Activated CD4-positive, alpha-beta T cell treated with anti-CD3 and anti-CD28 coated beads, Interleukin-2, amount 50 U/mL, for 4 hours (primary cell): ENCODE measurements around the gene SLC4A1AP.
A peak's percentile ranks its signal among the peaks of the same experiment; 100 is the strongest.
"Not testable (repeated sequence)": the region's sequence is repeated elsewhere in the genome, so short reads cannot be mapped to it uniquely, and the experiment has no call there.

ENCODE experiments used
- DNase-seq, 2 experiments: peaks; one replicate each; pipeline ENCODE4 v3.0.0-alpha.2; 2020

The SLC4A1AP gene

DNA sequence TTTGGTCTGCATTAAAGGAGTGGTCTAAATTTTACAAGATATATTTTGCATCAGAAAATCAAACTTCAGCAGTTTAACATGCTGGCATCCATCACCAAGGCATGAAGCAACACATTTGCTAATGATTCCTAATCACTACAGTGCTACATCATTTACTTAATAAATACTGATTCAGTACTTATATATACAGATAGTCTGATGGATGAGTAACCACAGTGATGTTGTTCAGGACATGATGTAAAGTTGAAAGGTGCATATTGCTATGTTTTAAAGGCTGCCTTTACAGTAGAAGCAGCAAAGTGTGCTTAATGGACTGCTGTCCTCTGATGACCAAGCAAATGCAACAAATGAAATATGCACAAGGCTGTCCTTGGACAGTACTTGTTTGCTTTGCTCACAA, 11.3 kb upstream of the SLC4A1AP start:
- no peak for DNase-seq

- DNase-seq: no peak
These were observed 10.9 kb upstream of the SLC4A1AP start for GRCh38 chr2:27652790-27653189.

- DNase-seq: no peak
These were observed 10.3 kb upstream of the SLC4A1AP start for GRCh38 chr2:27653397-27653796.

GRCh38 chr2:27655155-27655951, 8.3 kb upstream of the SLC4A1AP start:
- DNase-seq: no peak

DNA sequence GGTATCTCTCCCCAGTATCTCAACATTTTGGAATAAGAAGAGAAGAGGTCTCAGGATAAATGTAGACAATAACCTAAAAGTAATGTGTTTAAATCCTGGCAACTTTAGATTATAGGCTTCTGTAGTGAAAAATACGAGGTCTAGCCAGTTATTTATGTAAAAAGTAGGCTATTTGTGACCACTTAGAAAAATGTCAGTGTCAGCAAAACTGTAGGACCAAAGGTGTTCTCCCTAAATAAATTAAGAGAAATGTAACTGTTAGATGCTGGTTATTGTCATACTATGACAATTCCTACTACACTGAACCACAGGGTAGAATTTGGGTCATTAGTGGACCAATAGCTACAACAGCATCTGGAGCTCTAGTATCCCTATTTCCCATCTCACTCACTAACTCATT, 2.3 kb upstream of the SLC4A1AP start:
- no peak for DNase-seq

GRCh38 chr2:27664154-27664574, 475 bp downstream of the SLC4A1AP start:
- DNase-seq: no peak

DNA sequence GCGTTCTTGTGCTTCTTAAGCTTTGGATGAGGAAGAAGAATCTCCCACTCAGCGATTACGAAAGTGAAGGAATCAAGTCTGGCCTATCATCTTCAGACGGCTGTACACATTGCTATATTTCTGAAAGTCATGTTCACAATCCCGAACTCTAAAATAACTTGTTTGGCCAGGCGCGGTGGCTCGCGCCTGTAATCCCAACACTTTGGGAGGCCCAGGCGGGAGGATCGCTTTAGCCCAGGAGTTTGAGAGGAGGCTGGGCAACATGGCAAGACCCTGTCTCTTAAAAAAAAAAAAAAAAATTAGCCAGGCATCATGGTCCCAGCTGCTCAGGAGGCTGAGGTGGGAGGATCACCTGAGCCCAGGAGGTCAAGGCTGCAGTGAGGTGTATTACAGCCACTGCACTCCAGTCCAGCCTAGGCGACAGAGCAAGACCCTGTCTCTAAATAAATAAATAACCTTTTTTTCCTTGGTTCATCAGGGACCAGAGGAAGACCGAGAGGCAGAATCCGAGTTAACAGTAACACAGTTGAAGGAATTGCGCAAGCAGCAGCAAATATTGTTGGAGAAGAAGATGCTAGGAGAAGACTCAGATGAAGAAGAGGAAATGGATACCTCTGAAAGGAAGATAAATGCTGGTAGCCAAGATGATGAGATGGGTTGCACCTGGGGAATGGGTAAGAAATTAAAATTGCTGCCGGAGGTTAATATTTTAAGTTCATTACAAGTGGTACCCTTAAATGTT, 1.1 kb downstream of the SLC4A1AP start:
- no peak for DNase-seq

GRCh38 chr2:27667446-27667845, 3.8 kb downstream of the SLC4A1AP start:
- no peak for DNase-seq

DNA sequence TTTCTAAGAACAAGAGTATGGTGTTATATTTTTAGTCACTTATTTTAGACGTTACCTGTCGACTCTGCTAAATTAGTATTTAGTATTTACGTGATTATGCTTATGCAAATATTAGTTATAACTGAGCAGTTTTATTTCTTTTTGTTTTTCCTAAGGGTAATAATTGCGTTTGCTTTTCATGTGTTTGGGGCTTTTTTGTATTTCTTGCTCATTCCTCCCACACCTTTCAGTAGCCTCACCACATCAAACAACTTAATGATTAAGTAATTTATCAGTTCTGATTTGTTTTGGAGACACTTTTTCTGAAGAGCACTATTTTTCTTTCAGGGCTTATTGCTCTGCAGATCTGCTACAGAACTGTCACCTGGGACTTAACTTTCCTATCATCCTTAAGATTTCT, 7.5 kb downstream of the SLC4A1AP start:
- DNase-seq: no peak

GRCh38 chr2:27672723-27673486, 9.2 kb downstream of the SLC4A1AP start:
- no peak for DNase-seq

GRCh38 chr2:27680571-27680970, 16.9 kb downstream of the SLC4A1AP start:
- no peak for DNase-seq

GRCh38 chr2:27681841-27682240, 18.2 kb downstream of the SLC4A1AP start:
- DNase-seq: no peak

- not testable (repeated sequence) for DNase-seq
These were observed 18.7 kb downstream of the SLC4A1AP start for GRCh38 chr2:27682334-27682771.

- DNase-seq: peak; percentile 84 to 87
These were observed 19.8 kb downstream of the SLC4A1AP start for GRCh38 chr2:27683390-27684071.

GRCh38 chr2:27685006-27685405, 21.3 kb downstream of the SLC4A1AP start:
- DNase-seq: not testable (repeated sequence)

- no peak for DNase-seq
These were observed 21.9 kb downstream of the SLC4A1AP start for GRCh38 chr2:27685577-27685976.

DNA sequence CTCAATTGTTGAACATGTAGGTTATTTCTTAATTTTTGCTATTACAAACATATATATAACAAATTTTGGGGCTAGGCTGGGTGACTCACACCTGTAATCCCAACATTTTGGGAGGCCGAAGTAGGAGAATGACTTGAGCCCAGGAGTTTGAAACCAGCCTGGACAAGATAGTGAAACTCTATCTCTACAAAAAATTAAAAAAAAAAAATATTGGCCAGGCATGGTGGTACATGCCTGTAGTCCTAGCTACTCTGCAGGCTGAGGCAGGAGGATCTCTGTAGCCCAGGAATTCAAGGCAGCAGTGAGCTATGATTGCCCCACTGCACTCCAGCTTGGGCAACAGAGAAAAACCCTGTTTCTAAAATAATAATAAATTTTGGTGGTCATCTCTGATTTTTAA, 23.5 kb downstream of the SLC4A1AP start:
- DNase-seq: no peak

DNA sequence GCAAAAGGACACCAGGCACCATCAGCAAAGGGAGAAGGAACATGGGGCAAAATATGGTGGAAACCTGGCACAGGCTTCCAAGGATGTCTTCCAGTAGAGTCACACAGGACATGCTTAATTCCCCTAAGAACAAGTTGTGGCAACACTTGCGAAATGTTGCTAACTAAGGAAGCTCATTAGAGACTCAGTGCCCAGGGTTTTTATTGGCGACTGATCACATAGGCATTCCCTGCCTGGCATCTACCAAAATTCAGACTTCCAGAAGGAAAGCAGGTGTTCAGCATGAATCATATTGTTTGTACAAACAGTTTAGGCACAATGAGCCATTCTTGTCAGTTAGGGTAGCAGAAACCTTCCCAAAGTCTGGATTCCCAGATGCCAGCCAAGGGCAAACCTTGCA, 25.7 kb downstream of the SLC4A1AP start:
- DNase-seq: no peak

DNA sequence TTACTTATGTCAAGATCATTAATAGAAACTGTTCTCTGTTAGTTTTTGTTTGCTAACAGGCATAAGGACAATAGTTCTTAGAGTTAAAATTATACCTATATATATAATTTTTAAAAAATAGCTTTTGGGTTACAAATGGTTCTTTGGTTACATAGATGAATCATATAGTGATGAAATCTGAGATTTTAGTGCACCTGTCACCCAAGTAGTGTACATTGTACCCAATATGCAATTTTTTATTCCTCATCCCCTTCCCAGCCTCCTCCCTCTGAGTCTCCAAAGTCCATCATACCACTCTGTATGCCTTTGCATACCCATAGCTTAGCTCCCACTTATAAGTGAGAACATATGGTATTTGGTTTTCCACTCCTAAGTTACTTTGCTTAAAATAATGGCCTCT, 26.4 kb downstream of the SLC4A1AP start:
- no peak for DNase-seq

GRCh38 chr2:27697660-27698059, 34.0 kb downstream of the SLC4A1AP start:
- DNase-seq: no peak

DNA sequence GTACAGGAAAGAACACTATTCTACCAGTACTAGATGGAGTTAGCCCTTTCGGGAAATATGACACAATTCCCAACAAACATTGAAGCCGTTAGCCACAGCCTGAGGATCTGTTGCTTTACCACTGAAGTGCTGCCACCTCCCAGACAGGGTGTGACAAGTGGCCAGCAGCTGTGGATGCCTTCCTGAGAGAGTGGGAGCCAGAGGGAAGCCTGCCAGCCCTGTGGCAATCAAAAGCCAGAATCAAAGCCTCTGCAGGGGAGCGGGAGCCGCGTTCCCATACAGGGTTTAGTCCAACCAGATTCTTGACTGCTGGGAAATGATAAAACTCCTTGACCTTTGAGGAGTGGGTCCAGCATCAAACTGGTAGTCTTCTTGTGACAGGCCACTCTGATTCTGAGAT, 38.0 kb downstream of the SLC4A1AP start:
- no peak for DNase-seq

GRCh38 chr2:27702302-27702701, 38.6 kb downstream of the SLC4A1AP start:
- no peak for DNase-seq
